ENCODE measurements around the gene EGR1.
"Not testable (repeated sequence)": the region's sequence is repeated elsewhere in the genome, so short reads cannot be mapped to it uniquely, and the experiment has no call there.

Gene EGR1

GRCh38 chr5:138503487-138504270, 38.4 kb downstream of the EGR1 start:
- H3K36me3 ChIP-seq (ENCODE audit: insufficient read depth, low read length), result peaks cover 14% of the 10 kb centered on the region
- no peaks in the 10 kb centered on the region for H3K9me3 ChIP-seq (ENCODE audit: low read length)
- H3K27me3 ChIP-seq (ENCODE audit: control insufficient read depth in 1 of 2, insufficient read depth in 2 of 2, low read length in 2 of 2), result no peaks in the 10 kb centered on the region
- H3K27ac ChIP-seq (ENCODE audit: low read depth, low read length), result peak overlapping the region; percentile 72
- peak overlapping the region; percentile 16 for H3K9ac ChIP-seq (ENCODE audit: low read length)
- no peak overlapping the region for H3K4me3 ChIP-seq (ENCODE audit: low read depth in 1 of 2, low read length in 2 of 2)
- H3K4me1 ChIP-seq (ENCODE audit: insufficient read depth, low read length), result peaks cover 24% of the 10 kb centered on the region

- Histone ChIP-seq H3K27ac (ENCODE audit: low read depth, low read length) (no peak overlapping the region), H3K9ac (ENCODE audit: low read length) (no peak overlapping the region), H3K4me1 (ENCODE audit: insufficient read depth, low read length) (peaks cover 24% of the 10 kb centered on the region)
Measured at GRCh38 chr5:138504799-138505198, 39.5 kb downstream of the EGR1 start.

GRCh38 chr5:138506370-138507306, 41.4 kb downstream of the EGR1 start:
- peaks cover 24% of the 10 kb centered on the region for H3K4me1 ChIP-seq (ENCODE audit: insufficient read depth, low read length)
- no peak overlapping the region for H3K9ac ChIP-seq (ENCODE audit: low read length)
- no peak overlapping the region for H3K27ac ChIP-seq (ENCODE audit: low read depth, low read length)
- H3K36me3 ChIP-seq (ENCODE audit: insufficient read depth, low read length), result peaks cover 33% of the 10 kb centered on the region
- H3K9me3 ChIP-seq (ENCODE audit: low read length), result no peaks in the 10 kb centered on the region
- H3K4me3 ChIP-seq (ENCODE audit: low read depth in 1 of 2, low read length in 2 of 2), result no peak overlapping the region
- no peaks in the 10 kb centered on the region for H3K27me3 ChIP-seq (ENCODE audit: control insufficient read depth in 1 of 2, insufficient read depth in 2 of 2, low read length in 2 of 2)

More at GRCh38 chr5:138504799-138505198, 39.5 kb downstream of the EGR1 start:
- Histone ChIP-seq H3K36me3 (ENCODE audit: insufficient read depth, low read length) (peaks cover 20% of the 10 kb centered on the region), H3K27me3 (ENCODE audit: control insufficient read depth in 1 of 2, insufficient read depth in 2 of 2, low read length in 2 of 2) (no peaks in the 10 kb centered on the region), H3K4me3 (ENCODE audit: low read depth in 1 of 2, low read length in 2 of 2) (no peak overlapping the region), H3K9me3 (ENCODE audit: low read length) (no peaks in the 10 kb centered on the region)

- H3K9me3 ChIP-seq (ENCODE audit: low read length); H3K9ac ChIP-seq (ENCODE audit: low read length); H3K4me3 ChIP-seq (ENCODE audit: low read depth in 1 of 2, low read length in 2 of 2); H3K27ac ChIP-seq (ENCODE audit: low read depth, low read length); H3K27me3 ChIP-seq (ENCODE audit: control insufficient read depth in 1 of 2, insufficient read depth in 2 of 2, low read length in 2 of 2): not testable (repeated sequence)
- peaks cover 38% of the 10 kb centered on the region for H3K36me3 ChIP-seq (ENCODE audit: insufficient read depth, low read length)
- peaks cover 24% of the 10 kb centered on the region for H3K4me1 ChIP-seq (ENCODE audit: insufficient read depth, low read length)
Measured at GRCh38 chr5:138507485-138507884, 42.2 kb downstream of the EGR1 start.

- Histone ChIP-seq H3K36me3 (ENCODE audit: insufficient read depth, low read length) (peaks cover 46% of the 10 kb centered on the region), H3K27ac (ENCODE audit: low read depth, low read length) (no peak overlapping the region), H3K9me3 (ENCODE audit: low read length) (no peaks in the 10 kb centered on the region), H3K9ac (ENCODE audit: low read length) (no peak overlapping the region), H3K4me3 (ENCODE audit: low read depth in 1 of 2, low read length in 2 of 2) (no peak overlapping the region), H3K4me1 (ENCODE audit: insufficient read depth, low read length) (peaks cover 15% of the 10 kb centered on the region), H3K27me3 (ENCODE audit: control insufficient read depth in 1 of 2, insufficient read depth in 2 of 2, low read length in 2 of 2) (no peaks in the 10 kb centered on the region)
Measured at GRCh38 chr5:138508958-138509357, 43.7 kb downstream of the EGR1 start.

GRCh38 chr5:138514021-138514420, 48.7 kb downstream of the EGR1 start:
- peaks cover 65% of the 10 kb centered on the region for H3K36me3 ChIP-seq (ENCODE audit: insufficient read depth, low read length)
- no peaks in the 10 kb centered on the region for H3K9me3 ChIP-seq (ENCODE audit: low read length)
- no peak overlapping the region for H3K4me3 ChIP-seq (ENCODE audit: low read depth in 1 of 2, low read length in 2 of 2)
- H3K9ac ChIP-seq (ENCODE audit: low read length), result no peak overlapping the region
- H3K27me3 ChIP-seq (ENCODE audit: control insufficient read depth in 1 of 2, insufficient read depth in 2 of 2, low read length in 2 of 2), result no peaks in the 10 kb centered on the region
- no peak overlapping the region for H3K27ac ChIP-seq (ENCODE audit: low read depth, low read length)
- H3K4me1 ChIP-seq (ENCODE audit: insufficient read depth, low read length), result no peaks in the 10 kb centered on the region

- Histone ChIP-seq H3K27ac (ENCODE audit: low read depth, low read length) (no peak overlapping the region), H3K9me3 (ENCODE audit: low read length) (no peaks in the 10 kb centered on the region), H3K9ac (ENCODE audit: low read length) (no peak overlapping the region), H3K36me3 (ENCODE audit: insufficient read depth, low read length) (peaks cover 56% of the 10 kb centered on the region), H3K27me3 (ENCODE audit: control insufficient read depth in 1 of 2, insufficient read depth in 2 of 2, low read length in 2 of 2) (no peaks in the 10 kb centered on the region), H3K4me1 (ENCODE audit: insufficient read depth, low read length) (no peaks in the 10 kb centered on the region), H3K4me3 (ENCODE audit: low read depth in 1 of 2, low read length in 2 of 2) (no peak overlapping the region)
Measured at GRCh38 chr5:138515556-138516245, 50.4 kb downstream of the EGR1 start.

GRCh38 chr5:138517437-138517836, 52.2 kb downstream of the EGR1 start:
- H3K27ac ChIP-seq (ENCODE audit: low read depth, low read length), result no peak overlapping the region
- H3K9me3 ChIP-seq (ENCODE audit: low read length), result no peaks in the 10 kb centered on the region
- no peak overlapping the region for H3K9ac ChIP-seq (ENCODE audit: low read length)
- no peak overlapping the region for H3K4me3 ChIP-seq (ENCODE audit: low read depth in 1 of 2, low read length in 2 of 2)
- no peaks in the 10 kb centered on the region for H3K4me1 ChIP-seq (ENCODE audit: insufficient read depth, low read length)
- H3K36me3 ChIP-seq (ENCODE audit: insufficient read depth, low read length), result peaks cover 45% of the 10 kb centered on the region
- H3K27me3 ChIP-seq (ENCODE audit: control insufficient read depth in 1 of 2, insufficient read depth in 2 of 2, low read length in 2 of 2), result no peaks in the 10 kb centered on the region
